K562 (cell line): Measurements from ENCODE around the gene TP73.

Experiments used
- BMI1 ChIP-seq: fragments of 150-350 bp; IDR thresholded peaks from 2 replicates; pipeline ENCODE4 v1.6.1; 2014; ENCODE audit warnings: low read length
- CTCF ChIP-seq, 3 experiments: IDR thresholded peaks in 2 of 3; conservative IDR thresholded peaks in 1 of 3; 2 replicates each; pipeline ENCODE4 v1.5.1; 2011 to 2012; ENCODE audit warnings: low read length in 3 of 3, mild to moderate bottlenecking in 3 of 3, control low read depth in 2 of 3, improper control_type of control experiment in 1 of 3, inconsistent platforms in 1 of 3, low read depth in 1 of 3, mixed read lengths in 1 of 3, moderate library complexity in 1 of 3; ENCODE audit not compliant: insufficient read depth in 2 of 3
- EGR1 ChIP-seq: fragments of 450-650 bp; conservative IDR thresholded peaks from 2 replicates; pipeline ENCODE4 v1.6.1; 2017; ENCODE audit warnings: mild to moderate bottlenecking
- GABPB1 ChIP-seq: sonication (generic); formaldehyde crosslinking; IDR thresholded peaks from 2 replicates; pipeline ENCODE4 v1.8.0; 2022; ENCODE audit warnings: mild to moderate bottlenecking, missing genetic modification reagents
- HMGXB4 ChIP-seq: sonication (generic); formaldehyde crosslinking; IDR thresholded peaks from 2 replicates; pipeline ENCODE4 v1.8.1; 2023; ENCODE audit warnings: mild to moderate bottlenecking, missing genetic modification reagents
- LEF1 ChIP-seq: fragments of 450-650 bp; IDR thresholded peaks from 2 replicates; pipeline ENCODE4 v1.6.1; 2016; ENCODE audit warnings: mild to moderate bottlenecking
- MEF2D ChIP-seq: conservative IDR thresholded peaks from 2 replicates; pipeline ENCODE4 v1.6.1; 2016; ENCODE audit warnings: low read depth, missing genetic modification characterization, missing compliant biosample characterization
- PATZ1 ChIP-seq: fragments of 250-450 bp; sonication (Bioruptor Pico); IDR thresholded peaks from 2 replicates; pipeline ENCODE4 v1.5.0; 2020; ENCODE audit warnings: mild to moderate bottlenecking, borderline replicate concordance
- PKNOX1 ChIP-seq: fragments of 450-650 bp; IDR thresholded peaks from 2 replicates; pipeline ENCODE4 v1.6.1; 2016
- PTRF ChIP-seq: fragments of 450-650 bp; IDR thresholded peaks from 2 replicates; pipeline ENCODE4 v1.6.1; 2016; ENCODE audit warnings: mild to moderate bottlenecking, missing genetic modification characterization, missing compliant biosample characterization
- SIN3B ChIP-seq: fragments of 450-650 bp; IDR thresholded peaks from 2 replicates; pipeline ENCODE4 v1.6.1; 2017; ENCODE audit warnings: low read depth, mild to moderate bottlenecking, moderate library complexity
- SMARCE1 ChIP-seq: fragments of 450-650 bp; IDR thresholded peaks from 2 replicates; pipeline ENCODE4 v1.7.1; 2016; ENCODE audit warnings: mild to moderate bottlenecking
- SNAPC5 ChIP-seq: fragments of 250-450 bp; sonication (Bioruptor Pico); IDR thresholded peaks from 2 replicates; pipeline ENCODE4 v1.8.0; 2021; ENCODE audit warnings: moderate library complexity, mild to moderate bottlenecking, inconsistent platforms
- SRF ChIP-seq, 2 experiments: fragments of 250-450, 450-650 bp in 1 of 2; sonication (Bioruptor Pico) in 1 of 2; sonication (generic) in 1 of 2; formaldehyde crosslinking; IDR thresholded peaks; 2 replicates each; pipeline versions ENCODE4 v1.5.0 to v1.5.1; 2020 to 2022; ENCODE audit warnings: mild to moderate bottlenecking in 1 of 2, missing genetic modification reagents in 1 of 2

- TF ChIP-seq SMARCE1 (no peak), PKNOX1 (no peak), CTCF (IDR thresholded peaks at IDR 0.05 in 2 of 3, conservative IDR thresholded peaks at IDR 0.05 in 1 of 3; ENCODE audit: insufficient read depth in 2 of 3, low read depth in 1 of 3, low read length in 3 of 3) (no peak), PATZ1 (no peak), LEF1 (no peak), GABPB1 (no peak), SRF (CRISPR knock-in tag; IDR thresholded peaks at IDR 0.05) (no peak), PTRF (tag) (no peak), MEF2D (no peak), HMGXB4 (no peak), SNAPC5 (CRISPR knock-in tag) (no peak), EGR1 (no peak), BMI1 (no peak), SIN3B (no peak)
These were observed 110.0 kb downstream of the TP73 start for GRCh38 chr1:3762151-3762872.
